SW480 (cell line): ENCODE measurements around the gene ZNF469.
A peak's percentile ranks its signal among the peaks of the same experiment; 100 is the strongest.

Experiments
- DNase-seq: peaks from one replicate; pipeline ENCODE4 v3.0.0-alpha.2; 2016; ENCODE audit warnings: low spot score

Gene ZNF469

GRCh38 chr16:88378836-88379693, 3.7 kb upstream of the ZNF469 start:
- DNase-seq = no peak

DNA sequence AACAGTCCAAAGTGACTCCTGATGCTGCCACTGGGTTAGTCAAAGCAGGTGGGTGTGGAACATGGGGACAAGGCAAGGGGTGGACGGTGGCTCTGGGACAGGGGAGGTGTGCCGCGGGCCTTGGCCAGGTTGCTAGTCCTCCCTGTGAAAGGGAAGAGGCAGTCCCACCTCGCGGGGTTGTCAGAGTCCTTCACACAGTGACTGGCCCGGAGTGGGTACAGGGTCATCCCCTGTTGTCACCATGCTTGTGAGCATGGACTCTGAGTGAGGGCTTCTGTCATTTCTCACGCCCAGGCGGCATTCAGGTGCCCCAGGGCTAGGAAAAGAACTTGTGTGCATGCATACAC, 3.1 kb upstream of the ZNF469 start:
- DNase-seq = no peak

- DNase-seq = no peak
Measured at GRCh38 chr16:88380099-88380498, 2.7 kb upstream of the ZNF469 start.

- DNase-seq = no peak
Measured at GRCh38 chr16:88380619-88381018, 2.1 kb upstream of the ZNF469 start.

DNA sequence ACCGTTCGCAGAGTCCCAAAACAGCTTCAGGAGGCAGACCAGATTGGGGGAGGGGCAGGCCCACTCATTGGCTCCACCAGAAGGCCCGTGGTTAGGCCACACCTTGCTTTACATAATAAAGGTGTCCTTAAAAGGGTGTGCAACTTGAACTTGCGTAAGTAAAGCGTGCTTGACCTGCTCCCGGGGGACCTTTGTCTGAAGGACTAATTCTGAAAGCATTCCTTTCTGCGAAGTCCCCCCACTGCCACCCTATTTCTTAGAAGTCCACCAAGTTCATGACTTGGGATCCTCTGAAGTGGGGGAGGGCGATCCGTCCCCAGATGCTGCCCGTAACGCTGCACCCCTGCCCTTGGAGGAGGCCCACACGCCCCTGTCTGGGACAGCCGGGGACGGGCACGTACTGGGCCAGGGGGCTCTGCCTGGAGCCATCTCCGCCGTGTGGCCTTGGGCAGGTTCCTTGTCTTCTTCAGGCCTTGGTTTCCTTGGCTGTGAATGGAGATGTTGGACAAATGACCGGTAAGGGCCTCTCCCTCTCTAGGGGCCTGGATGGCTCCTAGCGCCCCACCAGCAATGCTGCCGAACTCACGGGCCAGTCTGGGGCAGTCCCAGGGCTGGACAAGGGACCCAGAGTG, 823 bp upstream of the ZNF469 start:
- DNase-seq = no peak

DNA sequence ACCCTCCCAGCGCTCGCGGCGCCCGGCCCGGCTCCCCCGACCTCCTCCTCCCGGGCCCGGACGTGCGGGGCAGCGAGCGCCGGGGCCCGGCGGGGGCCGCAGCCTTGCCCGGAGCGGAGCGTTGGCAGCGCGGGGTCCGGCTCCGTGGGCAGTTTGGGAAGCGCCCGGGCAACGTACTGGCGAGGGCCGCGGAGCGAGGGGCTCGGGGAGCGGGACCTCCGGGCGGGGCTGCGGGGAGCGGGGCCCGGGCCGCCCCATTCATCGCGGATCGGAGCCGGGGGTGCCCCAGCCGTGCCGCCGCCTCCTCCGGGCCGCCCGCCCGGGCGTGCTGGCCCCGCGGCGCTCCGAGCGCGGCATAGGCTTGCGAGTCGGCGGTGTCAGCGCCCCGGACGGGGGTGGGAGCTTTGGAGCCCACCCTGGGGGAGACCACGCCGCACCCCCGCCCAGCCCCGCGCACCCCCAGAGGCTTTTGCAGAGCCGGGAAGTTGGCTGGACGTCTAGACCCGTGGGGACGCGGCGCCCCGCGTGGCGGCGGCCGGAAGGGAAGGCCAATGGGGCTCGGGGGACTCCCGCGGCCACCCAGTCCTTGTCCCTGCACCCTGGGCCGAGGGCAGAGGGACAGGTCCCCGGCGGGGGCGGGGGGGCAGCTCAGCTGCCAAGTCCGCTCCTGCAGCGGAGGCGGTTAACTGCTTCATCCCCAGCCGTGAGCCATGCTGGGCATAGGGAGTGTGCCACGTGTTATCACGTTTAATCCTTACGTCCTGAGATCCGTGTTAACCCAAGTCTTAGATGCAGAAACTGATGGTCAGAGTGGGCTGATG, 852 bp downstream of the ZNF469 start:
- no peak for DNase-seq

DNA sequence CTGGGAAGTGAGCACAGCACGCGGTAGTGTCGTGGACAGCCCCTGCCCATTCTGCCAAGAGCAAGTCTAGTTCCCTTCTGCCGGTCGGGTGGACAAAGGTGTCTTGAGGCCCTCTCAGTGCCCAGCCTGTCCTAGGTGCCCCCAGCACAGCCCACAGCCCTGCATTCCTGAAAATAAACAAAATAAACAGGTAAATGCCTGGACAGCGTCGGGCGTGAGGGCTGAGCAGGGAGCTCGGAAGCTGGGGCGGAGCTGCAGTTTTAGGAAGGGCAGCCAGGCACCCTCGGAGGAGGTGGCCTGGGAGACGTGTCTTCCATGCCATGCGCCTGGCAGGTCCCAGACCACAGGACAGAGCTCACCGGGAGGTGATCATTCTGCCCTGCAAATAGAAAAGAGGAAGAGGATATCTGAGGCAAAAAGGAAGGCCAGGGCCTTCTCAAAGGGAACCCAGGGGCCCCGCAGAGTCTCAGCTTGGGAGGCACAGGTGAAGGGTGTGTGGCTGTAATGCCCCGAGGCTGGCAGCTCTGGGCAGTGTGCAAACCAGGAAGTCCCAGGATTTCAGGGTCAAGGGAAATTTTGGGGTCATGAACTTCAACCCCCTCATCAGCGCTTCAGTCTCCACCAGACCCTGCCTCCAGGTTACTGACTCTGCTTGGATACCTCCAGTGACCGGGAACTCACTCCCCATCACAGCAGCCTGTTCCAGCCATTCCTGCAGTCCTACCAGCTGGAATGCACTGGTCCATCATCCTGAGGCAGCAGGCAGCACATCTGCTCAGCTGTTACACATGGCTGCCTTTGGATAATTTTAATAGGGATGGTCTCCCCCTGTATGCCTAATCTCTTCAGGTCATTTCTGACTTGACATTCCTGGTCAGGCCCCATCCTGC, 1.7 kb downstream of the ZNF469 start:
- no peak for DNase-seq

GRCh38 chr16:88385112-88385594, 2.4 kb downstream of the ZNF469 start:
- DNase-seq = no peak

DNA sequence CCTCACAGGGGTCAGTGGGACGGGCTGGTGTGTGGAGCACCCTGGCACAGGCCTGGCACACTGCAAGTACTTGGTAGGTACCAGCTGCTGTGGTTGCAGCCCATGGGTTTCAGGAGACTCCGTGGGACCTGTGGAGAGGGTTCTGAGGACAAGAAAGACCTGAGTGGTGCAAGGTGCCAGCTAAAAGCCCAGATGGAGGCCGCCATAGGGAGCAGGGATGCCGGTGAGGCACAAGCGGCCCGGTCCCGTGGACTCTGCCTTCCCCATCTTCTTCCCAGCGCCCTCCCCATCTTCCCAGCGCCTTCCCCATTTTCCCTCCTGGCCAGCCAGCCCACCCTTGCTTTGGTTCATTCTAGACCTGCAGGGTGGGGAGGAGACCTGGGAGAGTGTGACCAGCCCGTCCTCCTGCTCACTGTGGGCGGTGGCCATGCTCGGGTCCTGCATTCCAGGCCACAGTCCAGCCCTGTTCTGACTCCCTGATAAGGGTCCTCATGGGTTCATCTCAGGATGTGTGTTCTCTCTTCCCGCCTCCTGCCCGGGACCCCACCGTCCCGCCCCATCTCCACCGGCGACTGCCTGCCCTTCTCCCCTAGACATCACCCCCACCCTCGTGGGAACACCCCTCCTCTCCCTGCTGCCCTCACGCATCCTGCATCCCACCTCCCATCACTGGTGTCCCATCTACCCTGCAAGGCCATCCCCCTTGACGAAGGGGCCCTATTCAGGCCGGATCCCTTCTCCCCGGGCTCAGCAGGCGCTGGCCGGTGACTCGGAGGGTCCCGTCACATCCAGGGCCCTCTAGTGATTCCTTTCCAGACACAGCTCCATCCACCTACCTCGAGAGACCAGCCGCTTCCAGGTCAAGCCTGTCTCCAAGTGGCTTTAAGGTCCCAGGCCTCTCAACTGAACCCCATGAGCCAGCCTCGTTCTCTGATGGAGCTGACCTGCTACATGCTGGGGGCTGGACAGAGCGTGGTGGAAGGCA, 3.4 kb downstream of the ZNF469 start:
- DNase-seq = no peak

GRCh38 chr16:88387180-88387765, 4.5 kb downstream of the ZNF469 start:
- DNase-seq = peak; percentile 57

GRCh38 chr16:88387941-88388627, 5.3 kb downstream of the ZNF469 start:
- DNase-seq = peak; percentile 82

DNA sequence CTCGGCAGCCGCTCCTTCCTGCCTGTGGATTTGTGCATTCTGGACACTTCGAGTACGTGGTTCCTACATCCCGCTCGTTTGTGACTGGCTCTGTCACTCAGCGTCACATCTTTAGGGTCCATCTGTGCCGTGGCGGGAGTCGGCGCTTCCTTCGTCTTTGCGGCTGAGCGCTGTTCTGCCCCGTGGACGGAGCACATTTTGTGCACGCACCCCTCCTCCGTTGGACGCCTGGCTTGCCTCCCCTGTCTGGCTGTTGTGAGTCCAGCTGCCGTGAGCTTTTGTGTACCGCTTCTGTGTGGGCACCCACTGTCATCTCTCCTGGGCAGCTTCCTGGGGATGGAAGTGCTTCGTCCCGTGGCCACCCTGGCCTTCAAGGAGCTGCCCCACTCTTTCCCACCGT, 6.4 kb downstream of the ZNF469 start:
- DNase-seq = no peak

DNA sequence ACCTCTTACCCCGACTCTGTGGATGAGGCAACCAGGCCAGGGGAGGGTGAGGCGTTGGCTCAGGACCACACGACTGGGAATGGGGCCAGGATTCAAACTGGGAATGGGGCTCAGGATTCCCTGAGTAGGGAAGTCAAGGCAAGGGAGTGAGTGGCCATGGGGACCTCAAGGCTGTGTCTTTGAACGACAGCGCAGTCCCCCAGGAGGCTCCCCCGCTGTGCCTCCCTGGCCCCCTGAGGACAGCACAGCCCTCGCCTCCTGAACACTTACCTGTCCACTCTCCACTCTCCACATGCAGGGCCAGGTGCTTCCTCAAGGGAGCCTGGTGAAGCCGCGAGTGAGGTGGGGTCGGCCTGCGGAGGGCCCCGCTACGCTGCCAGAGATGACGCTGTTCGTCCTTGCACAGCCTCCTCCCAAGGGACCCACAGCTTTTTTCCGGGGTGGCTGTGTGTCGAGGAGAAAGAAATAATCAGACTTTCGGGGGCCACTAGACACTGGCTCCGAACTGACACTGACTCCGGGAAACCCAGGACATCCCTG, 6.9 kb downstream of the ZNF469 start:
- no peak for DNase-seq

GRCh38 chr16:88390265-88390664, 7.5 kb downstream of the ZNF469 start:
- no peak for DNase-seq

GRCh38 chr16:88390735-88391134, 8.0 kb downstream of the ZNF469 start:
- DNase-seq = no peak

GRCh38 chr16:88391144-88391850, 8.5 kb downstream of the ZNF469 start:
- no peak for DNase-seq

DNA sequence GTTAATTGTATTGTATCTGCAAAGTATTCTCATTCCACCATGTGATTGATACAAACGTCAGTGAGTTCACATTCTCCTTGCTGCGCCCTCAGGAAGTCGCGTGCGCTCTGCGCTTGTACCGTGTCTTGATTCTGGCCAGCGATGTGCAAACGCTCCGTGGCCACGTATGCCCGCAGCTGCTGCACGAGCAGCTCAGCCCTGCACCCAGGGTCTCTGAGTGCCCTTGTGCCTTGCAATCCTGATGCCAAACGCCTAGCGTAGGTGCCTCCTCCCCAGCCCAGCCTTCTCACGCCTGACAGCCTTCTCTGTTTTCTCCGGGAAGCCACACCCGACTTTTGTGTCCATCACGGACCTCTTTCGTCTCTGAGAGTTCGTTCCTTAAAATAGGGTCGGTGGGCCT, 9.4 kb downstream of the ZNF469 start:
- no peak for DNase-seq

- no peak for DNase-seq
Measured at GRCh38 chr16:88392616-88393015, 9.9 kb downstream of the ZNF469 start.

DNA sequence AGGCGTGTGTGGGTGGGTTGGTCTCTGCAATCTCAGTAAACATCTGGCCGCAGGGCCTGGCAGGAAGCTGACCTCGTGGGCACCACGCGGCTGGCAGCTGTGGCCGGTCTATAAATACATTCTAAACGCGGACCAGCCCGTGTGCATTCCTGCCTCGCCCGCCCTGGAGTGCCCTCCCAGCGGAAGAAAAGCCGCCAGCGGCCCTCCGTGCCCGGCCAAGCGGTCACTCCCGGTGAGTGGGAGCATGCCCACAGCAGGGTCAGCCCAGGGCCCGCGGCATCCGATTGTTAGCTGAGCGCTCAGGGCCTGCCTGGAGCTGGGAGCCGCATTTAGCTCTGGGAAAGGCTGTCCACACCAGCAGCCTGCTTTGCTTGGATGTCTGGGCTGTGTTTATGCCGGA, 10.3 kb downstream of the ZNF469 start:
- DNase-seq = peak; percentile 52
